K562 (cell line): ENCODE results near the gene FUCA1. TPM values are rescaled to one million over a fixed set of nuclear protein-coding genes. Genes with fewer than 3 reads are reported as not detected.
A peak's percentile ranks its signal among the peaks of the same experiment; 100 is the strongest.

Source experiments
- HDAC1 ChIP-seq, 2 experiments: fragments of 450-650 bp; IDR thresholded peaks; 2 replicates each; pipeline ENCODE4 v1.6.1; 2016 to 2017; ENCODE audit warnings: inconsistent platforms in 1 of 2, mild to moderate bottlenecking in 1 of 2, moderate library complexity in 1 of 2
- ZNF23 ChIP-seq: fragments of 250-450 bp; sonication (Bioruptor Pico); IDR thresholded peaks from 2 replicates; pipeline ENCODE4 v1.4.0; 2020; ENCODE audit warnings: mild to moderate bottlenecking
- polyA plus RNA-seq, 8 experiments: library from polyadenylated mRNA; depleted of rRNA in 4 of 8; stranded (reverse) in 5 of 8; unstranded in 3 of 8; fragments of >200 nt; fragmentation: Nextera tagmentation in 2 of 8; fragmentation: Illumina TruSeq in 1 of 8; extraction: Ambion mirVana in 2 of 8; extraction: Trizol in 1 of 8; gene quantifications; 2 replicates each; pipeline versions ENCODE4 v1.2.1 to v1.2.3, GENCODE V29; 2011 to 2014; ENCODE audit warnings: inconsistent platforms in 1 of 8, missing spikeins in 1 of 8
- total RNA-seq, 7 experiments: library from RNA; depleted of rRNA in 6 of 7; stranded (reverse); fragments of >200 nt in 6 of 7; fragmentation: Illumina TruSeq in 2 of 7; extraction: Trizol in 2 of 7; gene quantifications; 2 replicates each; pipeline versions ENCODE4 v1.2.1 to v1.2.3, GENCODE V29; 2011 to 2021; ENCODE audit warnings: low replicate concordance in 1 of 7
- TF ChIP-seq, protein P1 (sequence below): sonication (generic); formaldehyde crosslinking; IDR thresholded peaks from 2 replicates; pipeline ENCODE4 v1.8.1; 2022; ENCODE audit warnings: missing genetic modification reagents
- TF ChIP-seq, protein P2 (sequence below): fragments of 450-650 bp; formaldehyde crosslinking; IDR thresholded peaks from 2 replicates; pipeline ENCODE4 v1.4.0; 2020; ENCODE audit warnings: mild to moderate bottlenecking, moderate library complexity
- TF ChIP-seq, protein P3 (sequence below), 2 experiments: fragments of 450-650 bp; IDR thresholded peaks; 2 replicates each; pipeline ENCODE4 v1.6.1; 2016

FUCA1 gene
- total and polyA plus RNA-seq, 9 of the 15 experiments (the other 6 are each of a cell fraction or from before 2014, with no cell fraction given) = 7.0 to 20.5 (median 13.5) TPM

DNA sequence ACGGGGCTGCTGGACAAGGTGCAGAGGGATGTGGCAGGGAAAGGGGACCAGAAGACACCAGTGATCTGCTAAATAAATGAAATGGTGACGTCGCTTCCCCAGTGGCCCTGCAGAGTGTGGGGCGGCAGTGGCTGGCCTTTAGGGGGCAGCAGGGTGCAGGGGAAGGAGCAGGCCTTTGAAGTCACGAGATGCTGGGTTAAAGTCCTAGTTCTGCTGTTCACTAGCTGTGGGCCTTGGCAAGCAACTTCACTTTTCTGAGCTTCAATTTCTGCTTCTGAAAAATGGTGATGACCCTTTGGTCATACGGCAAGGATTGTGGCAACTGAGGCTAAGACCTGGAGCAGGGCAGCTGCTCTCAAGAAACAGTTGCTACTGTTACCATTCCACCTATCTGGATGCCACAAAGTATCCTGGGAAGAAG lies 58.3 kb downstream of the FUCA1 start (continued):
- TF ChIP-seq, protein P1, sequence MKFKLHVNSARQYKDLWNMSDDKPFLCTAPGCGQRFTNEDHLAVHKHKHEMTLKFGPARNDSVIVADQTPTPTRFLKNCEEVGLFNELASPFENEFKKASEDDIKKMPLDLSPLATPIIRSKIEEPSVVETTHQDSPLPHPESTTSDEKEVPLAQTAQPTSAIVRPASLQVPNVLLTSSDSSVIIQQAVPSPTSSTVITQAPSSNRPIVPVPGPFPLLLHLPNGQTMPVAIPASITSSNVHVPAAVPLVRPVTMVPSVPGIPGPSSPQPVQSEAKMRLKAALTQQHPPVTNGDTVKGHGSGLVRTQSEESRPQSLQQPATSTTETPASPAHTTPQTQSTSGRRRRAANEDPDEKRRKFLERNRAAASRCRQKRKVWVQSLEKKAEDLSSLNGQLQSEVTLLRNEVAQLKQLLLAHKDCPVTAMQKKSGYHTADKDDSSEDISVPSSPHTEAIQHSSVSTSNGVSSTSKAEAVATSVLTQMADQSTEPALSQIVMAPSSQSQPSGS (CRISPR knock-in tag) = peak; percentile 92
- TF ChIP-seq HDAC1 (IDR thresholded peaks at IDR 0.05) (no peak), ZNF23 (CRISPR knock-in tag) (no peak)
- TF ChIP-seq, protein P2, sequence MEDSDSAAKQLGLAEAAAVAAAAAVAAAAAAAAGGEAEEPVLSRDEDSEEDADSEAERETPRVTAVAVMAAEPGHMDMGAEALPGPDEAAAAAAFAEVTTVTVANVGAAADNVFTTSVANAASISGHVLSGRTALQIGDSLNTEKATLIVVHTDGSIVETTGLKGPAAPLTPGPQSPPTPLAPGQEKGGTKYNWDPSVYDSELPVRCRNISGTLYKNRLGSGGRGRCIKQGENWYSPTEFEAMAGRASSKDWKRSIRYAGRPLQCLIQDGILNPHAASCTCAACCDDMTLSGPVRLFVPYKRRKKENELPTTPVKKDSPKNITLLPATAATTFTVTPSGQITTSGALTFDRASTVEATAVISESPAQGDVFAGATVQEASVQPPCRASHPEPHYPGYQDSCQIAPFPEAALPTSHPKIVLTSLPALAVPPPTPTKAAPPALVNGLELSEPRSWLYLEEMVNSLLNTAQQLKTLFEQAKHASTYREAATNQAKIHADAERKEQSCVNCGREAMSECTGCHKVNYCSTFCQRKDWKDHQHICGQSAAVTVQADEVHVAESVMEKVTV (CRISPR knock-in tag) = peak; percentile 72
- TF ChIP-seq, protein P3, sequence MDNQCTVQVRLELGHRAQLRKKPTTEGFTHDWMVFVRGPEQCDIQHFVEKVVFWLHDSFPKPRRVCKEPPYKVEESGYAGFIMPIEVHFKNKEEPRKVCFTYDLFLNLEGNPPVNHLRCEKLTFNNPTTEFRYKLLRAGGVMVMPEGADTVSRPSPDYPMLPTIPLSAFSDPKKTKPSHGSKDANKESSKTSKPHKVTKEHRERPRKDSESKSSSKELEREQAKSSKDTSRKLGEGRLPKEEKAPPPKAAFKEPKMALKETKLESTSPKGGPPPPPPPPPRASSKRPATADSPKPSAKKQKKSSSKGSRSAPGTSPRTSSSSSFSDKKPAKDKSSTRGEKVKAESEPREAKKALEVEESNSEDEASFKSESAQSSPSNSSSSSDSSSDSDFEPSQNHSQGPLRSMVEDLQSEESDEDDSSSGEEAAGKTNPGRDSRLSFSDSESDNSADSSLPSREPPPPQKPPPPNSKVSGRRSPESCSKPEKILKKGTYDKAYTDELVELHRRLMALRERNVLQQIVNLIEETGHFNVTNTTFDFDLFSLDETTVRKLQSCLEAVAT (IDR thresholded peaks at IDR 0.05) = no peak
